NB4 (cell line): ENCODE data around the gene SCYL2.

Experiments used
- CTCF ChIP-seq: IDR thresholded peaks from one replicate; pipeline ENCODE4 v1.5.1; 2012; ENCODE audit warnings: low read depth, low read length
- MYC ChIP-seq: IDR thresholded peaks from 2 replicates; pipeline ENCODE4 v1.6.1; 2011; ENCODE audit warnings: low read depth, low read length

GRCh38 chr12:100266585-100266834, 467 bp upstream of the SCYL2 start:
- TF ChIP-seq CTCF, result no peak
- TF ChIP-seq MYC, result no peak
